ENCODE measurements around the gene CXXC5.
"Not testable (repeated sequence)": the region's sequence is repeated elsewhere in the genome, so short reads cannot be mapped to it uniquely, and the experiment has no call there.

Gene CXXC5

GRCh38 chr5:139713898-139714297 lies 65.7 kb downstream of the CXXC5 start:
- DNase-seq, result not testable (repeated sequence)

GRCh38 chr5:139717221-139717620 lies 69.1 kb downstream of the CXXC5 start:
- no peak for DNase-seq

GRCh38 chr5:139718403-139718802 lies 70.3 kb downstream of the CXXC5 start:
- DNase-seq, result not testable (repeated sequence)

GRCh38 chr5:139719970-139720369 lies 71.8 kb downstream of the CXXC5 start:
- not testable (repeated sequence) for DNase-seq

- DNase-seq, result no peak
These were observed 75.9 kb downstream of the CXXC5 start for GRCh38 chr5:139723986-139724587.

- peak; percentile 76 for DNase-seq
These were observed 77.1 kb downstream of the CXXC5 start for GRCh38 chr5:139725073-139725830.

GRCh38 chr5:139726248-139726647 lies 78.1 kb downstream of the CXXC5 start:
- no peak for DNase-seq

GRCh38 chr5:139727615-139728014 lies 79.5 kb downstream of the CXXC5 start:
- not testable (repeated sequence) for DNase-seq

- DNase-seq, result no peak
These were observed 83.1 kb downstream of the CXXC5 start for GRCh38 chr5:139731281-139731680.

- DNase-seq, result no peak
These were observed 83.9 kb downstream of the CXXC5 start for GRCh38 chr5:139732019-139732418.

- no peak for DNase-seq
These were observed 85.0 kb downstream of the CXXC5 start for GRCh38 chr5:139733010-139733688.

Measured in T1000 (cell line).